AG10803 (cell line): ENCODE measurements around the gene NELL1.

ENCODE experiments used
- DNase-seq: peaks from one replicate; pipeline ENCODE4 v3.0.0; 2010; ENCODE audit warnings: low read depth
- H3K4me3 ChIP-seq: 2 replicates; pipeline ENCODE4 v1.5.1; 2011; ENCODE audit warnings: mild to moderate bottlenecking, low read length, control low read depth
- TF ChIP-seq, protein P1 (sequence below): conservative IDR thresholded peaks from 2 replicates; pipeline ENCODE4 v1.5.1; 2011; ENCODE audit warnings: mild to moderate bottlenecking, low read length, control low read depth, inconsistent platforms

Gene NELL1

DNA sequence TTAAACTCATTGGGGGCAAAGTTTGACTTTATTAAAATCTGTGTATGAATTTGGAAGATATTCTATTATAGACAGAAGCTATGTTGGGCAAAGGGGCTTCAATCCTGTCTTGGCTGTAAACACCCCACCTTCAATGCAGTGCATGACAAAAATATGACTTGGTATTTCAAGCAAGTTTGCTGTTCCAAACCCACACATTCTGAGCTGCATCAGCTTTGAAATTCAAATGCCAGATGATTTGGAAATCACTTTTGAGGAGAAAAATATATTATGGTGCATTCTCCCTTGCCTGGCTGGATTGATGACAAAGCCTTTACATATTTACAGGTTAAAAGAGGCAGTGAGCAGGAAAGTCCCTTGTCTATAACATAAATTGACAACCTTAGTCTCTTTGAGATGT is 760.0 kb downstream of the NELL1 start:
- no peak overlapping the region for H3K4me3 ChIP-seq
- DNase-seq: no peak
- TF ChIP-seq, protein P1, sequence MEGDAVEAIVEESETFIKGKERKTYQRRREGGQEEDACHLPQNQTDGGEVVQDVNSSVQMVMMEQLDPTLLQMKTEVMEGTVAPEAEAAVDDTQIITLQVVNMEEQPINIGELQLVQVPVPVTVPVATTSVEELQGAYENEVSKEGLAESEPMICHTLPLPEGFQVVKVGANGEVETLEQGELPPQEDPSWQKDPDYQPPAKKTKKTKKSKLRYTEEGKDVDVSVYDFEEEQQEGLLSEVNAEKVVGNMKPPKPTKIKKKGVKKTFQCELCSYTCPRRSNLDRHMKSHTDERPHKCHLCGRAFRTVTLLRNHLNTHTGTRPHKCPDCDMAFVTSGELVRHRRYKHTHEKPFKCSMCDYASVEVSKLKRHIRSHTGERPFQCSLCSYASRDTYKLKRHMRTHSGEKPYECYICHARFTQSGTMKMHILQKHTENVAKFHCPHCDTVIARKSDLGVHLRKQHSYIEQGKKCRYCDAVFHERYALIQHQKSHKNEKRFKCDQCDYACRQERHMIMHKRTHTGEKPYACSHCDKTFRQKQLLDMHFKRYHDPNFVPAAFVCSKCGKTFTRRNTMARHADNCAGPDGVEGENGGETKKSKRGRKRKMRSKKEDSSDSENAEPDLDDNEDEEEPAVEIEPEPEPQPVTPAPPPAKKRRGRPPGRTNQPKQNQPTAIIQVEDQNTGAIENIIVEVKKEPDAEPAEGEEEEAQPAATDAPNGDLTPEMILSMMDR: no peak

DNA sequence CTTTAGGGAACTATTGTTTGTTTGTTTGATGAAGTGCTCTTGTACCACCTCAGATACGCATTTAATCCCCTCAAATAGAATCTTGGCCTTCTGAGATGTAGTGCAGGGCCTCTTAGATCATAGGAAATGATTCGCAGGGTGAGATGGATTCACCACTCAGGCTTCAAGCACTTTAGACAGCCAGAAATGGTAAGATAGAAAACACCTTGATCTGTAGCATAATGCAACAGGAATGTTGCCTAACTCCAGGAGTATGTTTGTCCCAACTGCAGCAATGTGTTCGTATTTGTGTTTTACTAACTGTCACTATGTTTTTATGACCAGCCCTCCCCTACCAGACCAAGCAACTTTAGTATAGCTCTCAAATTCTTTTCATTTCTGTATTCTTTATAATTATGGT is 761.2 kb downstream of the NELL1 start:
- no peak overlapping the region for H3K4me3 ChIP-seq
- DNase-seq: no peak
- TF ChIP-seq, protein P1: no peak

DNA sequence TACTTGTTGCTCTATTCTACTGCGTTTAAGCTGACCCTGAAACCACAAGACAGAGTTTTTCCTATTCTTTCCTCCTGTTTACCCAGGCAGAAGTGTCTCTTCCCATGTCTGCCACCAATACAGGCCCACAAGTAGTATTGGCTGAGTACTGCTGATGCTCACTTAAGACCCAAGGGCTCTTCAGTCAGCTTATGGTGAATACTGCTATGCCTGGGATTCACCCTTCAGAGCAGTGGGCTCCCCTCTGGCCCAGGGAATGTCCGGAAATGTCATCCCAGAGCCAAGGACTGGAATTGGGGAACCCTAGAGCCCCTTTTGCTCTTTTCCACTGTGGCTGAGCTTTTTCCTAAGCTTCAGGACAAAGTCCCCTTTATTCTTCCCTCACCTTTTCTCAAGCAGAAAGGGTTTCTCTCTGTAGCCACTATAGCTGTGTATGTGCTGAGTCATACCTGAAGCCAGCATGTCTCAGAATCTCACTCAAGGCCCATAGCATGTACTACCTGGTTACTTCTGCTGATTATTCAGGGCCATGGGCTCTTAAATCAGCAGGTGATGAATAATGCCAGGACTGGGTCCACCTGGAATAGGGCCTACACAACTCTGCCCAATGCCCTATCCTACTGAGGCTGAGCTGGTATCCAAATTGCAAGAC is 777.7 kb downstream of the NELL1 start:
- H3K4me3 ChIP-seq: no peak overlapping the region
- TF ChIP-seq, protein P1: no peak
- no peak for DNase-seq

DNA sequence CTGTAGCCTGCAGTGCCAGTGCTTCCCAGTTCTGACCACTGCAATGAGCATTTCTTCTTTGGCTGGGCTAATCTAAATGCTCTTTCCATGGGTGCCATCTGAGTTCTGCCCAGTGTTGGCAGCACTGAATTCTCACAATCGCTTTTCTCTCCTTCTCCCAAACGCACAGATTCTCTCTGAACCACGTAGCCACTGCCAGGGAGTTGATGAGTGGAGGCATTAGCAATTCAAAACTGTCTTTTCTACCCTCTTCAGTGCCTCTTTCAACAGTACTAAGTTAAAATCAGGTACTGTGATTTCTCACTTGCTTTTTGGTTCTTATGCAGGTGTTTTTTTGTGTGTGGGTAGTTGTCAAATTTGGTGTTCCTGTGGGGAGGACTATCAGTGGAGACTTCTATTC is 778.5 kb downstream of the NELL1 start:
- DNase-seq: no peak

DNA sequence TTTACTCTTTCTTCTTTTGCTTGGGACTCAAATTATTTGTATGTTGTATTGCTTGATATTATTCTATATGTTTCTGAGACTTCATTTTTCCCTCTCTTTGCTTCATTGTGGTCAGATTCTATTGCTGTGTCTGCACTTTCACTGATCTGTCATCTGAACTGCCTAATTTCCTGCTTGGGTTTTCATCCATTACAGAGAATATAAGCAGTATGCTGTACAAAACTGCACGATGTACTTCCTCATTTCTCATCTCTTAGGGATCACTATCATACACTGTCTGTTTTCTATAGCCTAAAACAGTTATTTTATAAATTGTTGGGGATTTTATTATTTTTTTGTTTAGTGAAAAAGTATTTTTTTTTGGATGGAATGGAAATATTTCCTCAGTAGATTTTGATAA is 786.8 kb downstream of the NELL1 start:
- no peak for DNase-seq

More for the DNA sequence above, 778.5 kb downstream of the NELL1 start:
- TF ChIP-seq, protein P1: no peak
- no peak overlapping the region for H3K4me3 ChIP-seq

DNA sequence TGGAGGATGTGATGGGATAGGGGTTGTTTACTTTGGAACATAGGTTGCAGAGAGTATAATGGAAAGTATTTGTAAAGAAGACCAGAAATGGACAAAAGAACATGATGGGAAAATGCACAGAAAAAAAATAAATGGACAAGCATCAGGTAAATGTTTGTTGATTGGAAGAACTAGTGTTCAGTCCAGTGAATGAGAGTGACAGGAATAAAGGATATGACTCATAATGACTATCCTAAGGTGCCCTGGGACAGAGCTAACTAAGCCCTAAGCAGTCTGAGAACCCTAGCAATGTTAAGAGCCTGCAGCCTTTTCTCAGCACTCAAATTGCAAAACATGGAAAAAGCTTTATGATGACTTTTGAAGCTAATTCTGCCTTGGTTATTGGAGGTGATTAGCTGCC is 790.7 kb downstream of the NELL1 start:
- no peak overlapping the region for H3K4me3 ChIP-seq
- TF ChIP-seq, protein P1: no peak
- no peak for DNase-seq

More for the DNA sequence above, 786.8 kb downstream of the NELL1 start:
- no peak overlapping the region for H3K4me3 ChIP-seq
- TF ChIP-seq, protein P1: no peak

DNA sequence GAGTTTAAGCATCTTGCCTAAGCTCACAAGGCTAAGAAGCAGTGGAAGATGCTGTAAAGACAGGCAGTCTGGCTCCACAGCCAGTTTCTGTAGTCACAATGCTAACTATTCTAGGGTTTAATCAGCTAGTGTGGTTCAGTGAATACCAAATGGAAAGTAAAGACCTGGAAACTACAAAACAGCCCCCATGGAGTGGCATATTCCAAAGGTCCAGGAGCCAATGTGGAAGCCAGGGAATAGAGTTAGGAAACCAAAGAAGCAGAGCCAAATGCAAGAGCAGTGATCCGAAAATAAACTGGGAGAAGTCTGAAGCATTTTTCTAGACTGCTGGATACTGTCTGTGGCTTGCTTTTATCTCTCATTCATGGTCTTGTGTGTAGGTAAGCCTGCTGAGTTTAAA is 792.3 kb downstream of the NELL1 start:
- TF ChIP-seq, protein P1: no peak
- no peak overlapping the region for H3K4me3 ChIP-seq
- DNase-seq: no peak
